Activated naive CD4-positive, alpha-beta T cell treated with anti-CD3 and anti-CD28 coated beads, Interleukin-2, amount 50 U/mL, for 72 hours (primary cell): ENCODE results near the gene SNTG2. TPM values are rescaled to one million over a fixed set of nuclear protein-coding genes. Genes with fewer than 3 reads are reported as not detected.
"Not testable (repeated sequence)": the region's sequence is repeated elsewhere in the genome, so short reads cannot be mapped to it uniquely, and the experiment has no call there.

Experiments used
- ATAC-seq, 2 donors: fragments of 150-1000 bp; cut with Tn5 transposase; 2 replicates each; pipeline ENCODE4 v1.10.0; 2021; ENCODE audit warnings: mild to moderate bottlenecking in 2 of 2, moderate library complexity in 2 of 2
- DNase-seq, 2 donors: peaks; one replicate each; pipeline ENCODE4 v3.0.0; 2021 to 2022; ENCODE audit warnings: low spot score in 2 of 2
- H3K27ac Mint-ChIP-seq, 2 donors: one replicate each; pipeline ENCODE4 v1.8.0; 2022; ENCODE audit warnings: mild to moderate bottlenecking in 2 of 2, mixed read lengths in 2 of 2
- H3K36me3 Mint-ChIP-seq, 2 donors: one replicate each; pipeline ENCODE4 v1.8.0; 2022; ENCODE audit warnings: mixed read lengths in 2 of 2
- H3K9me3 Mint-ChIP-seq, 2 donors: one replicate each; pipeline ENCODE4 v1.8.0; 2022; ENCODE audit warnings: mixed read lengths in 2 of 2
- total RNA-seq, 2 donors: library from RNA; stranded (reverse); gene quantifications; one replicate each; pipeline ENCODE4 v1.2.3, GENCODE V29; 2022

Gene SNTG2
- 1 to 10 TPM in 1 of 2 donors, under 1 TPM in 1; 0.27 to 2.6 TPM for total RNA-seq

- peak; percentile 68 to 69 for ATAC-seq
- H3K27ac Mint-ChIP-seq, result no peak within 1 kb of the TSS
Observed at GRCh38 chr2:950080-950966, at the start of gene SNTG2. Gene SNTG2 (plus strand): TSS chr2:950849. CDS start chr2:950997, 148 bp downstream.

GRCh38 chr2:902584-902983 lies 48.1 kb upstream of the SNTG2 start:
- Mint-ChIP-seq H3K36me3 (peaks cover 6 to 11% of the 10 kb centered on the region in 2 donors), H3K27ac (no peak overlapping the region), H3K9me3 (peaks cover 0 to 9% of the 10 kb centered on the region in 2 donors)
- DNase-seq (no peak), ATAC-seq (no peak)

More at GRCh38 chr2:950080-950966, at the start of gene SNTG2:
- Mint-ChIP-seq H3K9me3 (no peaks in the 10 kb centered on the region), H3K36me3 (peaks cover 16 to 18% of the 10 kb centered on the region in 2 donors)
- DNase-seq, result peak in 1 of 2 donors; percentile 75

DNA sequence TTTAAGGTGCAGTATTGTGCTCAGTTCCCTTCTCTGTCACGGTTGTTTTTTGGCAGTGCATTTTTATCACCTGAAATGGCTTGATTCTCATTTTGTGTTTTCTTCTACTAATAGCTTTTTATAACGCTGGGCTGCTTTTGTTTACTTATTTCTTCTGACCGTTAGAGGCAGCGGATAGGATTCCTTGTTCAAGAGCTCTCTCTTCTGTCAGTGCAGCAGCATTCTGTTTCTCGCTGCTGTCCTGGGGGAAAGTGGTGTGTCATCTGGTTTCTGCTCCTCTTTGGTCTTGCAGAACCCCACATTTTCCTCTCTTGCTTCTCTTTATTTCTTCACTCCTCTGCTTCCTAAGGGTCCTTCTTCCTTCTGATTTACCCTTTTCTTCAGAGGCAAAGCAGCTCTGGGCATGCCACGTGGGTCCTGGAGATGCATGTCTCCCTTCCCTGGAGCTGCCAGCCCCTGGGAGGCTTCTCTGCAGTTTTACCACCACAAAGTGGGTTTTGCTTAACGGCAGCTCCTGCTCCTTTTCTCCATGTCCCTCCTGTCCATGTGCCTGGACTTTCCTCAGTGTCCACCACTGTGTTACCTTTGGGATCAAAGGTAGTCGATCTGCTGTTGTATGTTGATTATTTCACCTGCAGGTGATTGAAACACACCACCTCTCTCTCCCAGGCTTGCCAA lies 47.3 kb upstream of the SNTG2 start:
- ATAC-seq, result no peak
- peaks cover 0 to 4% of the 10 kb centered on the region in 2 donors for H3K9me3 Mint-ChIP-seq

DNA sequence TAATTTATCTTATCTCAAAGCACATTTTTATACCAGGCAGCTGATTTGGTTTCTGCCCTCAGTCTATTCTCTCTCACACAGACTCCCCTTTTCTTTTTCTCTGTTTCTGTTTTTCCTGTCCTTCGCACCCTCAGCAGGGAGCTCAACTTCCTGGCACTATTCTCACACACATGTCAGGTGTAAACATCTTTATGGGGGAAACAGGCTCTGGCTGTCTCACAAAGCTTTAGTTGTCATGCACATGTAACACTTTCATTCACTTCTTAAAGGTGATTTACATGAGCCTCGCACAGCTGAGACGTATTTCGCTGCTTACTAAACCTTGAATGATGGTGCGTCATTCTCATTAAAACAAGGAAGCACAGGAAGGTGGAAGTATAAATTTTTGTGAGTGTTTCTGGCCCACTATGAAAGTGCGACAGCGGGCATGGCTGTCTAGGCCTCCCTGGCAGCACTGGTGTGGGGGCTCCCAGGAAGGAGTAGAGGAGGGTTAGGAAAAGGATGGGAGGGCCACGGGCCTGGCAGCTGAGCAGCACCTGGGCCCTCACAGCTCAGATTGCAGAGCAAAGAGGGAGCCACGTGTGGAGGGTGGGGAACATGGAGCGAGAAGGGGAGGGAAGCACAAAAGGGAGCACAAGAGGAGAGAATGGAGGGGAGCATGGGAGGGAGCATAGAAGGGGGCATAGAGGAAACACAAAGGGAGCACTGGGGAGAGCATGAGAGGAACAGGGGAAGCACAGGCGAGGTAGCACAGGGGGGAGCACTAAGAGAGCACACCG lies 46.2 kb upstream of the SNTG2 start:
- peaks cover 0 to 6% of the 10 kb centered on the region in 2 donors for H3K36me3 Mint-ChIP-seq
- peaks cover 0 to 4% of the 10 kb centered on the region in 2 donors for H3K9me3 Mint-ChIP-seq
- no peak for DNase-seq
- no peak for ATAC-seq
- peak overlapping the region in 1 of 2 donors; percentile 44 for H3K27ac Mint-ChIP-seq

More for the DNA sequence above, 47.3 kb upstream of the SNTG2 start:
- peaks cover 0 to 6% of the 10 kb centered on the region in 2 donors for H3K36me3 Mint-ChIP-seq
- no peak overlapping the region for H3K27ac Mint-ChIP-seq
- no peak for DNase-seq

DNA sequence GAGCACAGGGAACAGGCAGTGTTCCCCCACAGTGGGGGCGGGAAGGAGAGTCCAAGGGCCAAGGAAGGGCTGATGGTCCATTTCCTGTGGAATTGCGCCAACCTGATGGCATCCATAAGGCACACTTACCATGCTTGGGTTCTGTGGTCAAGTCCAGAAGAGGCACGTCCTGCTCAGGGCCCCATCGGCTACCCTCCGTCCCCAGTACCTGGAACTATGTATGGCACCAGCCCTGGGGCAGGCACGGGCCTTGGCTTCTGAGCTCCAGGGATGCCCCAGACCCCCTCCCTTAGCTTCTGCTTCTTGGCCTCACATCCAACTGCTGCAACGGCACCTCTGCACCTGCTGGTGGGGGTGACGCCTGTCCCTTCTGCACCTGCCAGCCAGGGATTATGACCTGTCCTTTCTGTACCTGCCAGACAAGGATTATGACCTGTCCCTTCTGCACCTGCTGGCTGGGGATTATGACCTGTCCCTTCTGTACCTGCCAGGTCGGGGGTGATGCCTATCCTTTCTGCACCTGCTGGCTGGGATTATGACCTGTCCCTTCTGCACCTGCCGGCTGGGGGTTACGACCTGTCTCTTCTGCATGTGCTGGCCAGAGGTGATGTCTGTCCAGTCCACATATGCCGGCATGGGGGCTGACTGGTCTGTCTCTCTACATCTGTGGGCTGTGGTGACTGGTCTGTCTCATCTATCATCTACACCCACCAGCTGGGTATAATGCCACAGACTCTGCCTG lies 45.4 kb upstream of the SNTG2 start:
- DNase-seq (no peak), ATAC-seq (no peak)
- H3K27ac Mint-ChIP-seq, result no peak overlapping the region
- H3K9me3 Mint-ChIP-seq, result peaks cover 0 to 2% of the 10 kb centered on the region in 2 donors
- H3K36me3 Mint-ChIP-seq, result peaks cover 0 to 9% of the 10 kb centered on the region in 2 donors

GRCh38 chr2:905833-906140 lies 44.9 kb upstream of the SNTG2 start:
- ATAC-seq (no peak), DNase-seq (no peak)
- Mint-ChIP-seq H3K9me3 (peaks cover 0 to 5% of the 10 kb centered on the region in 2 donors), H3K27ac (no peak overlapping the region), H3K36me3 (peaks cover 0 to 13% of the 10 kb centered on the region in 2 donors)

DNA sequence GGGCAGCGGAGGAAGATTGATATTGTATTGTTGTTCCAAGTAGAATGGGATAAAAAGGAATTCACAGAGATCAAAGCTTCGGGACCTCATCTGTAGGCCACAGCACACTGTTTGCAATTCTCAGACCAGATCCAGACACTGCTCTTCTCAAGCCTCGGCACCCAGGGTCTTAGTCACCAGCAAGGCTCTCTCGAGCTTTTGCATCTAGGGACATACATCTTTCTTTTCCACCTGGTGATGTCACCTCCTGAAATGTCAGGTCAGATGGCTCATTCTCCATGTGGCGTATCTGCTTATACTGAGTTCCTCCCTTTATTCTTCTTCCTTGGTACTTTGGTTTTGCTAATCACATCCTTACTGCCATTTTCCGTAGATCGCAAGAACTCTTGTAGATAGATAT lies 42.9 kb upstream of the SNTG2 start:
- no peak overlapping the region for H3K27ac Mint-ChIP-seq
- H3K36me3 Mint-ChIP-seq, result peaks cover 0 to 13% of the 10 kb centered on the region in 2 donors
- DNase-seq (no peak), ATAC-seq (no peak)
- H3K9me3 Mint-ChIP-seq, result peaks cover 0 to 5% of the 10 kb centered on the region in 2 donors

GRCh38 chr2:908568-908967 lies 42.1 kb upstream of the SNTG2 start:
- ATAC-seq (no peak), DNase-seq (no peak)
- Mint-ChIP-seq H3K36me3 (peaks cover 0 to 7% of the 10 kb centered on the region in 2 donors), H3K27ac (no peak overlapping the region), H3K9me3 (peaks cover 0 to 5% of the 10 kb centered on the region in 2 donors)

DNA sequence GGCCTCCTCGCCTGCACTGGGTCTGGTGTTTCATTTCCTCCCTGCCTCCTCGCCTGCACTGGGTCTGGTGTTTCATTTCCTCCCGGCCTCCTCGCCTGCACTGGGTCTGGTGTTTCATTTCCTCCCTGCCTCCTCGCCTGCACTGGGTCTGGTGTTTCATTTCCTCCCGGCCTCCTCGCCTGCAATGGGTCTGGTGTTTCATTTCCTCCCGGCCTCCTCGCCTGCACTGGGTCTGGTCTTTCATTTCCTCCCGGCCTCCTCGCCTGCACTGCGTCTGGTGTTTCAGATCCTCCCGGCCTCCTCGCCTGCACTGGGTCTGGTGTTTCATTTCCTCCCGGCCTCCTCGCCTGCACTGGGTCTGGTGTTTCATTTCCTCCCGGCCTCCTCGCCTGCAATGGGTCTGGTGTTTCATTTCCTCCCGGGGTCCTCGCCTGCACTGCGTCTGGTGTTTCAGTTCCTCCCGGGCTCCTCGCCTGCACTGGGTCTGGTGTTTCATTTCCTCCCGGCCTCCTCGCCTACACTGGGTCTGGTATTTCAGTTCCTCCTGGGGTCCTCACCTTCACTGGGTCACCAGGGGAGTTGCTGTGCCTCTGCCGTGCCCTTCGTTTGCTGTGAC lies 40.8 kb upstream of the SNTG2 start:
- not testable (repeated sequence) for H3K36me3 Mint-ChIP-seq, DNase-seq, H3K27ac Mint-ChIP-seq, ATAC-seq, H3K9me3 Mint-ChIP-seq

GRCh38 chr2:910698-911097 lies 40.0 kb upstream of the SNTG2 start:
- Mint-ChIP-seq H3K36me3 (peaks cover 0 to 7% of the 10 kb centered on the region in 2 donors), H3K27ac (no peak overlapping the region), H3K9me3 (peaks cover 0 to 5% of the 10 kb centered on the region in 2 donors)
- ATAC-seq, result no peak
- no peak for DNase-seq

- DNase-seq, result no peak
- H3K9me3 Mint-ChIP-seq, result no peaks in the 10 kb centered on the region
- no peak overlapping the region for H3K27ac Mint-ChIP-seq
- H3K36me3 Mint-ChIP-seq, result no peaks in the 10 kb centered on the region
- no peak for ATAC-seq
Observed at GRCh38 chr2:915979-916378, 34.7 kb upstream of the SNTG2 start.

DNA sequence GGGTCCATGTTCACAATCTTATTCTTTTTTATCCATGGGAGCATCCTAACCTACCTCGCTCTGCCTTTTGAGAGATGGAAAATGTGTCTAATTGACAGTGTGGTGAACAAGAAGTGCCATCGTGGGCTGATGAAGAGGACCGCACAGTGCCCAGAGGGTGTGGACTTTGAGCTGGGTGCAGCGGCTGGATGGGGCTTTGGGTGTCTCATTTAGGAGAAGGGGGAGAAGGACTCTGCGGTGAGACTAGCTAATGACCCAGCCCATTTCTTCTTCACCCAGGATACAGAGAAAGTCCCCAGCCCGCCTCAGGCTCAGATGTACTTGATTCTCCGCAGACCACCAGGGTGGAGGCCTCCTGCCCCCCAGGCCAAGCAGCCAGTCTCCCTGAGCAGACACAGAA lies 33.7 kb upstream of the SNTG2 start:
- Mint-ChIP-seq H3K9me3 (no peaks in the 10 kb centered on the region), H3K36me3 (no peaks in the 10 kb centered on the region), H3K27ac (no peak overlapping the region)
- ATAC-seq (no peak), DNase-seq (no peak)

GRCh38 chr2:919672-920071 lies 31.0 kb upstream of the SNTG2 start:
- no peak for DNase-seq
- H3K27ac Mint-ChIP-seq, result no peak overlapping the region
- no peak for ATAC-seq
- H3K36me3 Mint-ChIP-seq, result no peaks in the 10 kb centered on the region
- H3K9me3 Mint-ChIP-seq, result no peaks in the 10 kb centered on the region

- Mint-ChIP-seq H3K9me3 (no peaks in the 10 kb centered on the region), H3K27ac (no peak overlapping the region), H3K36me3 (no peaks in the 10 kb centered on the region)
- DNase-seq (no peak), ATAC-seq (no peak)
Observed at GRCh38 chr2:920573-920972, 30.1 kb upstream of the SNTG2 start.

DNA sequence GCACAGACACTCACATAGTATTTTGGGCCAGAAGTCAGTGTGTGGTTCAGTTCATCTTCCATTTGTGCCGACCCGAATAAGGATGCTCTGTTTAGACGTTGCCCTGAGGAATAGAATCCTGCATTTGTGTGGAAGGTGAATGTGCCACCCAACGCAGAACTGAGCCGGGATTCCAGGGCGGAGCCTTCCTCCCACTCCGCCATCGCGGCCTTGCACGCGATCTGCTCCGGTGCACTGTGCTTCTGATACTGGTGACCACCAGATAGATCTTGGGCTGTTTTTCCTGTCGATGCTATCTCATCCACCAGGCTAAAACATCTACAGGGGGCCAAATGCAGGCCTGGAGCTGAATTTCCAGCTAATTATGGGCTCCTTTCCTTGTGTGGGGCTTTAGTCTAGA lies 29.6 kb upstream of the SNTG2 start:
- Mint-ChIP-seq H3K27ac (no peak overlapping the region), H3K36me3 (no peaks in the 10 kb centered on the region), H3K9me3 (no peaks in the 10 kb centered on the region)
- ATAC-seq (no peak), DNase-seq (no peak)

- no peaks in the 10 kb centered on the region for H3K36me3 Mint-ChIP-seq
- no peak for DNase-seq
- no peak for ATAC-seq
- H3K9me3 Mint-ChIP-seq, result no peaks in the 10 kb centered on the region
- H3K27ac Mint-ChIP-seq, result no peak overlapping the region
Observed at GRCh38 chr2:922185-922584, 28.5 kb upstream of the SNTG2 start.
